Ishikawa (cell line): ENCODE data around the gene GRAMD1B.

ENCODE experiments used
- CEBPB ChIP-seq: IDR thresholded peaks from 2 replicates; pipeline ENCODE4 v1.6.1; 2012
- CREB1 ChIP-seq: IDR thresholded peaks from 2 replicates; pipeline ENCODE4 v1.6.1; 2012; ENCODE audit warnings: low read depth
- EGR1 ChIP-seq: IDR thresholded peaks from 2 replicates; pipeline ENCODE4 v1.6.1; 2012
- EP300 ChIP-seq: IDR thresholded peaks from 2 replicates; pipeline ENCODE4 v1.6.1; 2012; ENCODE audit warnings: borderline replicate concordance
- FOXM1 ChIP-seq: IDR thresholded peaks from 2 replicates; pipeline ENCODE4 v1.6.1; 2012; ENCODE audit warnings: low read depth, borderline replicate concordance
- NFIC ChIP-seq: IDR thresholded peaks from 2 replicates; pipeline ENCODE4 v1.6.1; 2012
- RAD21 ChIP-seq: IDR thresholded peaks from 2 replicates; pipeline ENCODE4 v1.6.1; 2012; ENCODE audit warnings: low read depth
- TAF1 ChIP-seq: IDR thresholded peaks from 2 replicates; pipeline ENCODE4 v1.6.1; 2012; ENCODE audit warnings: low read depth, mild to moderate bottlenecking
- TCF12 ChIP-seq: IDR thresholded peaks from 2 replicates; pipeline ENCODE4 v1.6.1; 2012; ENCODE audit warnings: low read depth
- TEAD4 ChIP-seq: IDR thresholded peaks from 2 replicates; pipeline ENCODE4 v1.6.1; 2012
- USF1 ChIP-seq: IDR thresholded peaks from 2 replicates; pipeline ENCODE4 v1.6.1; 2012
- YY1 ChIP-seq: IDR thresholded peaks from 2 replicates; pipeline ENCODE4 v1.6.1; 2012; ENCODE audit warnings: low read depth
- TF ChIP-seq, protein P1 (sequence below): IDR thresholded peaks from 2 replicates; pipeline ENCODE4 v1.6.1; 2012; ENCODE audit warnings: low read depth, mild to moderate bottlenecking
- TF ChIP-seq, protein P2 (sequence below): IDR thresholded peaks from 2 replicates; pipeline ENCODE4 v1.6.1; 2012

DNA sequence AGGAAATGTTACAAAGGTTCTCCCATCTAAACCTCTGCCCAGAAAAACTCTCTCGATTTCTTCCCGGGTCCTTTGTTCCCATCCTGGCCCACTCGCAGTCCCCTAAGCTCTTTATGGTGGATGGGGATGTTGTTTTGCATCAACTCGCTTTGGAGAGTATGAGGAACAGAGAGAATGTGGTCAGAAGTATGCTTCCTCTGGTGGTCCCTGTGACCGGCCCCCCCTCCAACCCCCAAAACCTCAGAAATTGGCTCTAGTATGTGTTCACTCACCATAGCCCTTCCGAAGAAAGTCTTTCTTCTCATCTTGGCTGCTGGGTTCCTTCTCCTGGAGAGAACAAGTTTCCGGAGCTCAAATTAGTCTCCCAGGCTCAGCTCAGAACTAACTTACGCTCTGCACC is 54.4 kb downstream of the GRAMD1B start:
- TF ChIP-seq TEAD4 (no peak), EGR1 (no peak), CREB1 (no peak), EP300 (no peak), NFIC (no peak), RAD21 (no peak), FOXM1 (no peak), CEBPB (no peak), USF1 (no peak), TAF1 (no peak), YY1 (no peak), TCF12 (no peak)
- TF ChIP-seq, protein P1, sequence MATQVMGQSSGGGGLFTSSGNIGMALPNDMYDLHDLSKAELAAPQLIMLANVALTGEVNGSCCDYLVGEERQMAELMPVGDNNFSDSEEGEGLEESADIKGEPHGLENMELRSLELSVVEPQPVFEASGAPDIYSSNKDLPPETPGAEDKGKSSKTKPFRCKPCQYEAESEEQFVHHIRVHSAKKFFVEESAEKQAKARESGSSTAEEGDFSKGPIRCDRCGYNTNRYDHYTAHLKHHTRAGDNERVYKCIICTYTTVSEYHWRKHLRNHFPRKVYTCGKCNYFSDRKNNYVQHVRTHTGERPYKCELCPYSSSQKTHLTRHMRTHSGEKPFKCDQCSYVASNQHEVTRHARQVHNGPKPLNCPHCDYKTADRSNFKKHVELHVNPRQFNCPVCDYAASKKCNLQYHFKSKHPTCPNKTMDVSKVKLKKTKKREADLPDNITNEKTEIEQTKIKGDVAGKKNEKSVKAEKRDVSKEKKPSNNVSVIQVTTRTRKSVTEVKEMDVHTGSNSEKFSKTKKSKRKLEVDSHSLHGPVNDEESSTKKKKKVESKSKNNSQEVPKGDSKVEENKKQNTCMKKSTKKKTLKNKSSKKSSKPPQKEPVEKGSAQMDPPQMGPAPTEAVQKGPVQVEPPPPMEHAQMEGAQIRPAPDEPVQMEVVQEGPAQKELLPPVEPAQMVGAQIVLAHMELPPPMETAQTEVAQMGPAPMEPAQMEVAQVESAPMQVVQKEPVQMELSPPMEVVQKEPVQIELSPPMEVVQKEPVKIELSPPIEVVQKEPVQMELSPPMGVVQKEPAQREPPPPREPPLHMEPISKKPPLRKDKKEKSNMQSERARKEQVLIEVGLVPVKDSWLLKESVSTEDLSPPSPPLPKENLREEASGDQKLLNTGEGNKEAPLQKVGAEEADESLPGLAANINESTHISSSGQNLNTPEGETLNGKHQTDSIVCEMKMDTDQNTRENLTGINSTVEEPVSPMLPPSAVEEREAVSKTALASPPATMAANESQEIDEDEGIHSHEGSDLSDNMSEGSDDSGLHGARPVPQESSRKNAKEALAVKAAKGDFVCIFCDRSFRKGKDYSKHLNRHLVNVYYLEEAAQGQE = no peak
- TF ChIP-seq, protein P2, sequence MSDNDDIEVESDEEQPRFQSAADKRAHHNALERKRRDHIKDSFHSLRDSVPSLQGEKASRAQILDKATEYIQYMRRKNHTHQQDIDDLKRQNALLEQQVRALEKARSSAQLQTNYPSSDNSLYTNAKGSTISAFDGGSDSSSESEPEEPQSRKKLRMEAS = no peak
